H7 (cell line): ENCODE results near the gene UQCC2. TPM values are rescaled to one million over a fixed set of nuclear protein-coding genes. Genes with fewer than 3 reads are reported as not detected.

Source experiments
- total RNA-seq: library from RNA; depleted of rRNA; stranded (reverse); fragments of >200 nt; shearing (Covaris generic); gene quantifications from 2 replicates; pipeline ENCODE4 v1.2.3, GENCODE V29; 2014; rRNA removed

UQCC2 gene
- total RNA-seq, 1 experiment from 2014 or later: 67.1 TPM

Other genes starting within 250 kb of the UQCC2 start
- gene BAK1, start 131.4 kb downstream of the UQCC2 start, total RNA-seq: 45.9 and 50.5 TPM in 2 replicates
- gene ITPR3, start 90.4 kb downstream of the UQCC2 start, total RNA-seq: 23.4 and 26.0 TPM in 2 replicates
- 0.07 TPM in 1 of 2 replicates, not detected in the other for gene IP6K3, start 35.2 kb upstream of the UQCC2 start, total RNA-seq
- gene LEMD2, start 77.4 kb upstream of the UQCC2 start, total RNA-seq: 74.6 and 79.6 TPM in 2 replicates
- not detected in 2 replicates for gene MLN, start 92.3 kb upstream of the UQCC2 start, total RNA-seq